ENCODE data around the gene RFC2.
"Not testable (repeated sequence)": the region's sequence is repeated elsewhere in the genome, so short reads cannot be mapped to it uniquely, and the experiment has no call there.

DNA sequence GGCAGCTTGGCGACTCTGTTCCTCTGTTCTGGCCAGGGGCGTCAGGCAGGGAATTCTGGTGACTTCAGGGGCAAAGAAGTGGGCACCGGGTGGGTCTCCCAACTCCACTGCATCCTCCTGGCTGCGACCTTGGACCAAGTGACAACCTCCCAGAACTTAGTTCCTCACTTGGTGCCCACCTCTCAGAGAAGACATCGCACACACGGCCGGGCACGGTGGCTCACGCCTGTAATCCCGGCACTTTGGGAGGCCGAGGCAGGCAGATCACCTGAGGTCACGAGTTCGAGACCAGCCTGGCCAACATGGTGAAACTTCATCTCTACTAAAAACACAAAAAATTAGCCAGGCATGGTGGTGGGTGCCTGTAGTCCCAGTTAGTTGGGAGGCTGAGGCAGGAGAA lies 29.3 kb downstream of the RFC2 start:
- not testable (repeated sequence) for TF ChIP-seq CTCF, POLR2A (IDR thresholded peaks at IDR 0.05)
